ENCODE data around the gene DMTF1. TPM values are rescaled to one million over a fixed set of nuclear protein-coding genes. Genes with fewer than 3 reads are reported as not detected.

DMTF1 gene
- total RNA-seq, 4 donors from 2014 or later = 77.4 to 157 (median 121) TPM

DNA sequence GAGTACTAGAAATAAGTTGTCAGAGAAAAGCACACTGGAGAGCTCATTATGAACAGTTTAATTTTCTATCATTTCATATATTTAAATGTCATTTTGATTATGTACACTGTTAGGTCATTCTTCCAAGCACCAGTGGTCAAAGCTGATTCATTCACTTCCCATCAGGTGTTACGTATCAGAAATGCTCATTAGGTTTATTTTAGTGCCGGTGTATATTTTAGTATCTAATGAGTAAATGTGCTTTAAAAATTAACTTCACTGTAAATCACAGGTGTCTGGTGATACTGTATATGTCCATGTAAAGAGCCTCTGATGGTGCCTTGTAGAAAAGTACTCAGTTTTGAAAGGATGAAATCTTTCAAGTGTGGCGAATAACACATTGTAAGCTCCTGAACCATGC lies 3.5 kb downstream of the DMTF1 start:
- no peak for DNase-seq
- no peak overlapping the region for H3K27ac ChIP-seq
- WGBS, 2 donors (ENCODE audit: low coverage in 1 of 2) = 61 to 70% methylated on average over 3 of the region's 3 CpGs
- intact Hi-C loops (cut with DNase I; ENCODE audit: low total_unique reads) (no loop called here), in situ Hi-C loops (cut with MboI; ENCODE audit: low pct_ligation_motif_present in 1 of 4, low pct_unique_long_range_greater_than_20kb in 1 of 4, low sequenced_read_pairs in 3 of 4) (no loop called here)
- H3K4me1 ChIP-seq = peaks cover 24 to 51% (median 33%) of the 10 kb centered on the region in 4 donors
- no peaks in the 10 kb centered on the region for H3K27me3 ChIP-seq
- no peak for TF ChIP-seq CTCF (IDR thresholded peaks at IDR 0.05)
- no peak for TF ChIP-seq POLR2AphosphoS5 (IDR thresholded peaks at IDR 0.05)
- no peak for TF ChIP-seq EP300 (IDR thresholded peaks at IDR 0.05; ENCODE audit: low read depth)
- no peak for TF ChIP-seq POLR2A (IDR thresholded peaks at IDR 0.05)
- H3K9me3 ChIP-seq = no peaks in the 10 kb centered on the region
- no peak overlapping the region for H3K4me3 ChIP-seq
- no peaks in the 10 kb centered on the region for H3K36me3 ChIP-seq

DNA sequence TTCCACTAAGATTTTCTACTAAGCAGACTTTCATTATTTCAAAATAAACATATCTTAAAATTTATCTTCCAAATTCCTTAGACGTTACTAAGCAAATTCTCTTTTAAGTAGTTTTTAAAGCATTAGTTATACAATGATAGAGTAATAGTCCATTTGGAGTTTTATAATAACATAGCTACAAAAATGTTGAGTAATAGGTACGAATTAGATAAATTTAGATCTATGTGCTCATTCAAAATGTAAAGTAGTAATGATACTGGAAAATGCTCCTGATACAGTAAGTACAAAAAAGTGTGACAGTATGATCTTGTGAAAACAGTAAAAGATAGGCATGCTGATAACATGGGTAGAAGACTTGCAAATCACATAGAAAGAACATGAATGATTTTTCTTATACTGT lies 4.5 kb downstream of the DMTF1 start:
- in situ Hi-C loops (cut with MboI; ENCODE audit: low pct_ligation_motif_present in 1 of 4, low pct_unique_long_range_greater_than_20kb in 1 of 4, low sequenced_read_pairs in 3 of 4) = no loop called here
- Histone ChIP-seq H3K27ac (no peak overlapping the region), H3K27me3 (no peaks in the 10 kb centered on the region), H3K36me3 (no peaks in the 10 kb centered on the region), H3K4me3 (no peak overlapping the region), H3K9me3 (no peaks in the 10 kb centered on the region), H3K4me1 (peaks cover 24 to 42% (median 33%) of the 10 kb centered on the region in 4 donors)
- DNase-seq = no peak
- intact Hi-C loops (cut with DNase I; ENCODE audit: low total_unique reads) = no loop called here
- TF ChIP-seq POLR2AphosphoS5 (IDR thresholded peaks at IDR 0.05) = no peak
- TF ChIP-seq CTCF (IDR thresholded peaks at IDR 0.05) = no peak
- no peak for TF ChIP-seq EP300 (IDR thresholded peaks at IDR 0.05; ENCODE audit: low read depth)
- no peak for TF ChIP-seq POLR2A (IDR thresholded peaks at IDR 0.05)
- WGBS, 2 donors (ENCODE audit: low coverage in 1 of 2) = 63 to 77% methylated on average over 2 of the region's 2 CpGs

DNA sequence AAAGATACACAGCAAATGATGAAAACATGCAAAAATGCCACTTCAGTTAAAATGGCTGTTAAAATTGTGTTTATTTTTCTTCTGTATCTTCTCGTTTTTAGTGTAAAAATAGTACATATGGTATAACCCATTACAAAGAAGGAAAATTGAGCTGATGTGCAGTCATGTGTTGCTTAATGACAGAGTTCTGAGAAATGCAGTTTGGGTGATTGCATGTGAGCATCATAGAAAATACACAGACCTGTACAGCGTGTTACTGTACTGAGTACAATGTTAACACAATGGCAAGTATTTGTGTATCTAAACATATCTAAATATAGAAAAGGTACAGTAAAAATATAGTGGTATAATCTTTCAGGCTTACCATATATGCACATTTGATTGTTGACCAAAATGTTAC lies 7.3 kb downstream of the DMTF1 start:
- H3K4me1 ChIP-seq = peaks cover 18 to 29% (median 22%) of the 10 kb centered on the region in 4 donors
- intact Hi-C loops (cut with DNase I; ENCODE audit: low total_unique reads) (no loop called here), in situ Hi-C loops (cut with MboI; ENCODE audit: low pct_ligation_motif_present in 1 of 4, low pct_unique_long_range_greater_than_20kb in 1 of 4, low sequenced_read_pairs in 3 of 4) (no loop called here)
- no peak for DNase-seq
- H3K36me3 ChIP-seq = peaks cover 0 to 2% (median 0%) of the 10 kb centered on the region in 4 donors
- H3K27ac ChIP-seq = no peak overlapping the region
- no peak for TF ChIP-seq CTCF (IDR thresholded peaks at IDR 0.05)
- TF ChIP-seq POLR2A (IDR thresholded peaks at IDR 0.05) = no peak
- no peak for TF ChIP-seq EP300 (IDR thresholded peaks at IDR 0.05; ENCODE audit: low read depth)
- no peak for TF ChIP-seq POLR2AphosphoS5 (IDR thresholded peaks at IDR 0.05)
- no peaks in the 10 kb centered on the region for H3K27me3 ChIP-seq
- 72 to 76% methylated on average over 2 of the region's 2 CpGs for WGBS, 2 donors (ENCODE audit: low coverage in 1 of 2)
- H3K9me3 ChIP-seq = no peaks in the 10 kb centered on the region
- no peak overlapping the region for H3K4me3 ChIP-seq

- Histone ChIP-seq H3K9me3 (no peaks in the 10 kb centered on the region), H3K4me3 (no peak overlapping the region), H3K36me3 (peaks cover 0 to 43% (median 20%) of the 10 kb centered on the region in 4 donors), H3K27ac (no peak overlapping the region), H3K4me1 (no peaks in the 10 kb centered on the region), H3K27me3 (no peaks in the 10 kb centered on the region)
- WGBS, 2 donors (ENCODE audit: low coverage in 1 of 2) = 75 to 84% methylated on average over 2 of the region's 2 CpGs
- no peak for DNase-seq
- intact Hi-C loops (cut with DNase I; ENCODE audit: low total_unique reads) = no loop called here
- TF ChIP-seq CTCF (IDR thresholded peaks at IDR 0.05) (no peak), POLR2AphosphoS5 (IDR thresholded peaks at IDR 0.05) (no peak), POLR2A (IDR thresholded peaks at IDR 0.05) (no peak), EP300 (IDR thresholded peaks at IDR 0.05; ENCODE audit: low read depth) (no peak)
- in situ Hi-C loops (cut with MboI; ENCODE audit: low pct_ligation_motif_present in 1 of 4, low pct_unique_long_range_greater_than_20kb in 1 of 4, low sequenced_read_pairs in 3 of 4) = no loop called here
Measured at GRCh38 chr7:87164433-87164832, 12.2 kb downstream of the DMTF1 start.
